Upper lobe of left lung (tissue), 6 donors: ENCODE results near the gene RHBDL2. TPM values are rescaled to one million over a fixed set of nuclear protein-coding genes. Genes with fewer than 3 reads are reported as not detected.
A peak's percentile ranks its signal among the peaks of the same experiment; 100 is the strongest.

Experiments used
- ATAC-seq, 2 donors: fragments of 200-7000 bp; cut with Tn5 transposase; one replicate each; pipeline ENCODE4 v1.9.1; 2022; ENCODE audit warnings: mild to moderate bottlenecking in 2 of 2, moderate library complexity in 2 of 2; ENCODE audit not compliant: low FRiP score in 2 of 2
- DNase-seq, 2 donors: peaks; one replicate each; pipeline ENCODE4 v3.0.0-alpha.2; 2019 to 2020
- H3K27ac ChIP-seq, 4 donors: fragments of 200-600 bp; sonication (generic); one replicate each; pipeline ENCODE4 v1.5.1; 2016 to 2019
- H3K27me3 ChIP-seq, 4 donors: fragments of 200-600 bp; sonication (generic); one replicate each; pipeline ENCODE4 v1.5.1; 2017 to 2019
- H3K36me3 ChIP-seq, 4 donors: fragments of 200-600 bp; sonication (generic); one replicate each; pipeline ENCODE4 v1.5.1; 2016 to 2019
- H3K4me1 ChIP-seq, 4 donors: fragments of 200-600 bp; sonication (generic); one replicate each; pipeline ENCODE4 v1.5.1; 2018 to 2019
- H3K4me3 ChIP-seq, 4 donors: fragments of 200-600 bp; sonication (generic); one replicate each; pipeline ENCODE4 v1.5.1; 2017 to 2019; ENCODE audit warnings: mild to moderate bottlenecking in 2 of 4, moderate library complexity in 1 of 4
- H3K9me3 ChIP-seq, 4 donors: fragments of 200-600 bp; sonication (generic); one replicate each; pipeline ENCODE4 v1.5.1; 2018 to 2019
- CTCF ChIP-seq, 6 experiments: fragments of 450-650 bp in 4 of 6; fragments of 200-600 bp in 2 of 6; sonication (generic) in 2 of 6; IDR thresholded peaks; one replicate each; pipeline ENCODE4 v1.5.1; 2016 to 2019; ENCODE audit warnings: antibody characterized with exemption in 6 of 6
- EP300 ChIP-seq, 4 donors: sonication (generic); formaldehyde crosslinking; IDR thresholded peaks; one replicate each; pipeline ENCODE4 v1.5.1; 2017; ENCODE audit warnings: antibody characterized with exemption in 4 of 4, control low read depth in 2 of 4
- POLR2A ChIP-seq, 4 donors: fragments of 450-650 bp; IDR thresholded peaks; one replicate each; pipeline ENCODE4 v1.5.1; 2016 to 2017; ENCODE audit warnings: antibody characterized with exemption in 4 of 4, mild to moderate bottlenecking in 2 of 4
- POLR2AphosphoS5 ChIP-seq, 2 donors: sonication (generic); formaldehyde crosslinking; IDR thresholded peaks; one replicate each; pipeline ENCODE4 v1.5.1; 2017; ENCODE audit warnings: antibody characterized with exemption in 2 of 2
- WGBS, 2 donors: methylation state at CpG; one replicate each; pipeline ENCODE4 v1.1.5; 2017 to 2018; 5-methylcytosine and 5-hydroxymethylcytosine counted together
- total RNA-seq, 6 donors: library from RNA; depleted of rRNA in 4 of 6; stranded (reverse); fragments of >200 nt in 4 of 6; gene quantifications; one replicate each; pipeline versions ENCODE4 v1.1.0 to v1.2.1, GENCODE V29; 2016 to 2021
- donor health status: DM: no; HTN: no; CAD: no; lungs with moderate emphysema.
- donor health status: DM: no; HTN: yes; CAD: no; lungs with severe emphysema.

RHBDL2 gene
- total RNA-seq, 6 donors from 2014 or later = 0.43 to 7.8 (median 2.2) TPM

DNA sequence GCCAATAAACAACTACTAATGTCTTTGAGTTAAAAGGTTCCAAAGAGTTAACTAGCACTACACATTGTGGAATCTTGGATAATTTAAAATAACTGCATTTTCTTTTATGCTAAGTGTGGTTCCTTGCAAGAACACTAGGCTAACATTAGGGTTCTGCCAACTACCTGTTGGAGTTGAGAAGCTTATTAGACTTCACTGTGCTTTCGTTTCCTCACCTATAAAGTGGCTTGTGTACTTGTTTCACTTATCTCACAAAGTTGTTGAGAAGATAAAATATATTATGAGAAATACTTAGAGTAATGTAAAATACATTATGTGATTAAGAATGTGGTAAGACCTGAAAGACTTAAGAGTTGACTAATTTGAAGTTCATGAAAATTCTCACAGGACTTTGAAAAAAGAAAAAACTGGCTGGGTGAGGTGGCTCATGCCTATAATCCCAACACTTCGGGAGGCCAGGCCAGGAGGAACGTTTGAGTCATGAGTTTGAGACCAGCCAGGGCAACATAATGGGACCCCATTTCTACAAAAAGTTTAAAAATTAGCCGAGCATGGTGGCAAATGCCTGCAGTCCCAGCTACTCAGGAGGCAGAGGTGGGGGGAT, 76.4 kb downstream of the RHBDL2 start:
- DNase-seq (no peak), ATAC-seq (no peak)
- no peak overlapping the region for H3K27ac ChIP-seq
- no peak overlapping the region for H3K4me3 ChIP-seq
- H3K9me3 ChIP-seq = no peaks in the 10 kb centered on the region
- H3K36me3 ChIP-seq = peaks cover 0 to 13% (median 4%) of the 10 kb centered on the region in 4 donors
- TF ChIP-seq EP300 (IDR thresholded peaks at IDR 0.05) (no peak), CTCF (IDR thresholded peaks at IDR 0.05) (no peak), POLR2A (IDR thresholded peaks at IDR 0.05) (no peak), POLR2AphosphoS5 (IDR thresholded peaks at IDR 0.05) (no peak)
- H3K27me3 ChIP-seq = no peaks in the 10 kb centered on the region
- 79 to 80% methylated on average over 4 of the region's 4 CpGs for WGBS, 2 donors
- H3K4me1 ChIP-seq = peaks cover 12 to 32% (median 18%) of the 10 kb centered on the region in 4 donors

GRCh38 chr1:38860454-38860795, 81.2 kb downstream of the RHBDL2 start:
- Histone ChIP-seq H3K36me3 (peaks cover 3 to 20% (median 5%) of the 10 kb centered on the region in 4 donors), H3K4me1 (peaks cover 27 to 62% (median 35%) of the 10 kb centered on the region in 4 donors), H3K9me3 (no peaks in the 10 kb centered on the region), H3K27ac (peak overlapping the region in 3 of 4 donors; percentile 45 to 96 (median 93)), H3K27me3 (no peaks in the 10 kb centered on the region), H3K4me3 (peak overlapping the region; percentile 84 to 95 (median 92))
- no peak for ATAC-seq
- no peak for DNase-seq
- TF ChIP-seq CTCF (IDR thresholded peaks at IDR 0.05) = no peak
- TF ChIP-seq EP300 (IDR thresholded peaks at IDR 0.05) = no peak
- 5 to 13% methylated on average over 6 of the region's 6 CpGs for whole genome bisulfite sequencing, 2 donors

GRCh38 chr1:38859561-38860453, 81.8 kb downstream of the RHBDL2 start, which contains the start of gene RRAGC:
TSS of gene RRAGC (minus strand) at chr1:38859772. CDS start at chr1:38859646, 126 bp downstream.
- no peaks in the 10 kb centered on the region for H3K9me3 ChIP-seq
- H3K27me3 ChIP-seq = no peaks in the 10 kb centered on the region
- peak within 1 kb of the TSS; percentile 85 to 96 (median 94) for H3K27ac ChIP-seq
- WGBS, 2 donors = 0 to 1% methylated on average over 13 to 19 of the region's 70 CpGs
- H3K4me3 ChIP-seq = peak within 1 kb of the TSS; percentile 84 to 95 (median 92)
- TF ChIP-seq POLR2AphosphoS5 (IDR thresholded peaks at IDR 0.05) (peak; percentile 81 to 87), EP300 (IDR thresholded peaks at IDR 0.05) (peak in 2 of 4 donors; percentile 50 to 59), POLR2A (IDR thresholded peaks at IDR 0.05) (peak in 2 of 4 donors; percentile 52 to 74), CTCF (IDR thresholded peaks at IDR 0.05) (peak in 1 of 6 experiments; percentile 27)
- ATAC-seq = peak; percentile 99
- H3K4me1 ChIP-seq = peaks cover 27 to 62% (median 36%) of the 10 kb centered on the region in 4 donors
- peak; percentile 100 for DNase-seq
- H3K36me3 ChIP-seq = peaks cover 4 to 21% (median 7%) of the 10 kb centered on the region in 4 donors

DNA sequence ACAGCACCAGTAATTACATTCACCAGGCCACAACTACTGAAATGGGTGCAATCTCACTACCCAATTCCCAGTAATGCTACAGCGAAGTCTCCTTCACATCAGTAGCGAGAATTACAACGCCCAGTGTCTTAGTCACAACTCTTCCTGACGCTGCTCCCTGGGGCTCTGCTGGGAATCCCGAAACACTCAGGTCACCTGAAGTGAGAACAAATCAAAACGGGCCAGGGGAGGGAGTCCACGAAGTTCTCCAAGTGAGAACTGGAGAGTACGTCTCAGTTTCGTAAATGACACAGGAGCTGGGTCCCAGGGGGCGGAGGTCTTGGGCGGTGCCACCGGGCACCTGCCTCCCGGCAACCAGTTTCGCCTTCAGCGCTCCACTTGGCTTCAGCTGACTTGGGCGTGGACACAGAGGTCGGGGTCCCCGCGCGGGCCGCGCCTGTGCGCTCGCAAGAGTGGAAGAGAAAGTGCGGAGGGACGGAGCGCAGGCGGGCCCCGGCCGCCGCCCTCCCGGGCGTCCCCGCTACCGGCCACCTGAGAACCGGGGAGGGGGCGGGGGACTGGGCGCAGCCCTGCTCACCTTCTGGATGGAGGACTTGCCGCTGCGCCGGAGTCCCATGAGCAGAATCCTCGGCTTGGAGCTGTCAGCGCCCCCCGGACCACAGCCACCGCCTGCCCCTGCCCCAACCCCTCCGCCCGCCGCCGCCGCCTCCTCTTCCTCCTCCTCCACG, 82.6 kb downstream of the RHBDL2 start:
- 0 to 1% methylated on average over 10 to 22 of the region's 51 CpGs for WGBS, 2 donors
- peak in 1 of 4 donors; percentile 66 for TF ChIP-seq EP300 (IDR thresholded peaks at IDR 0.05)
- TF ChIP-seq POLR2AphosphoS5 (IDR thresholded peaks at IDR 0.05) = peak; percentile 44 to 46
- TF ChIP-seq POLR2A (IDR thresholded peaks at IDR 0.05) = peak in 1 of 4 donors; percentile 48
- no peak for TF ChIP-seq CTCF (IDR thresholded peaks at IDR 0.05)
- DNase-seq (peak; percentile 84 to 94), ATAC-seq (peak; percentile 54 to 56)
- Histone ChIP-seq H3K36me3 (peaks cover 4 to 28% (median 13%) of the 10 kb centered on the region in 4 donors), H3K4me1 (peaks cover 27 to 58% (median 36%) of the 10 kb centered on the region in 4 donors), H3K27me3 (no peaks in the 10 kb centered on the region), H3K27ac (peak overlapping the region; percentile 85 to 96 (median 94)), H3K4me3 (peak overlapping the region; percentile 36 to 95 (median 92)), H3K9me3 (no peaks in the 10 kb centered on the region)
